H9 (cell line): ENCODE measurements around the gene TMEM63A. TPM values are rescaled to one million over a fixed set of nuclear protein-coding genes. Genes with fewer than 3 reads are reported as not detected.

ENCODE experiments used
- DNase-seq: peaks from one replicate; pipeline ENCODE4 v3.0.0-alpha.2; 2017
- H2AFZ ChIP-seq: one replicate; pipeline ENCODE4 v1.6.1; 2013; ENCODE audit warnings: mild to moderate bottlenecking, low read length, control low read depth, moderate library complexity
- H2AK5ac ChIP-seq: 2 replicates; pipeline ENCODE4 v1.6.1; 2013; ENCODE audit warnings: low read length, control low read depth, mixed read lengths; ENCODE audit not compliant: insufficient read length
- H2BK120ac ChIP-seq: one replicate; pipeline ENCODE4 v1.6.1; 2013; ENCODE audit warnings: low read depth, mild to moderate bottlenecking, low read length, control low read depth, inconsistent platforms; ENCODE audit not compliant: poor library complexity, severe bottlenecking
- H2BK12ac ChIP-seq: 2 replicates; pipeline ENCODE4 v1.6.1; 2013; ENCODE audit warnings: low read length, control low read depth, mixed read lengths, low read depth; ENCODE audit not compliant: insufficient read length
- H2BK15ac ChIP-seq: 2 replicates; pipeline ENCODE4 v1.6.1; 2013; ENCODE audit warnings: low read depth, low read length, control low read depth
- H2BK20ac ChIP-seq: one replicate; pipeline ENCODE4 v1.6.1; 2013; ENCODE audit warnings: low read depth, mild to moderate bottlenecking, low read length, control low read depth, inconsistent platforms; ENCODE audit not compliant: poor library complexity, severe bottlenecking
- H2BK5ac ChIP-seq: 2 replicates; pipeline ENCODE4 v1.6.1; 2013; ENCODE audit warnings: low read length, control low read depth, mixed read lengths; ENCODE audit not compliant: insufficient read length
- H3K14ac ChIP-seq: 2 replicates; pipeline ENCODE4 v1.6.1; 2013; ENCODE audit warnings: low read length, control low read depth; ENCODE audit not compliant: insufficient read depth
- H3K18ac ChIP-seq: 2 replicates; pipeline ENCODE4 v1.6.1; 2013; ENCODE audit warnings: low read depth, mild to moderate bottlenecking, mixed read lengths, low read length, control low read depth; ENCODE audit not compliant: insufficient read length
- H3K23ac ChIP-seq: 2 replicates; pipeline ENCODE4 v1.6.1; 2013; ENCODE audit warnings: low read length, control low read depth, mixed read lengths, low read depth; ENCODE audit not compliant: insufficient read length
- H3K23me2 ChIP-seq: 2 replicates; pipeline ENCODE4 v1.6.1; 2013; ENCODE audit warnings: low read depth, mild to moderate bottlenecking, mixed read lengths, low read length, control low read depth; ENCODE audit not compliant: insufficient read length, poor library complexity, severe bottlenecking
- H3K27ac ChIP-seq: 2 replicates; pipeline ENCODE4 v1.5.1; 2013; ENCODE audit warnings: low read length, control low read depth, mixed read lengths, low read depth; ENCODE audit not compliant: insufficient read length
- H3K27me3 ChIP-seq: 2 replicates; pipeline ENCODE4 v1.6.1; 2013; ENCODE audit warnings: low read length, control low read depth, inconsistent platforms; ENCODE audit not compliant: insufficient read depth
- H3K4ac ChIP-seq: 2 replicates; pipeline ENCODE4 v1.6.1; 2013; ENCODE audit warnings: low read depth, mild to moderate bottlenecking, control low read depth, inconsistent platforms, low read length, moderate library complexity
- H3K4me1 ChIP-seq: 2 replicates; pipeline ENCODE4 v1.6.1; 2013; ENCODE audit warnings: low read length, control low read depth, inconsistent platforms; ENCODE audit not compliant: insufficient read depth
- H3K4me2 ChIP-seq: 2 replicates; pipeline ENCODE4 v1.6.1; 2013; ENCODE audit warnings: low read length, control low read depth, mixed read lengths; ENCODE audit not compliant: insufficient read length, insufficient read depth
- H3K56ac ChIP-seq: 2 replicates; pipeline ENCODE4 v1.6.1; 2013; ENCODE audit warnings: low read depth, mild to moderate bottlenecking, mixed read lengths, low read length, control low read depth; ENCODE audit not compliant: insufficient read length
- H3K79me1 ChIP-seq: 2 replicates; pipeline ENCODE4 v1.6.1; 2013; ENCODE audit warnings: low read depth, mild to moderate bottlenecking, moderate library complexity, low read length, control low read depth, inconsistent platforms; ENCODE audit not compliant: insufficient read depth, poor library complexity, severe bottlenecking
- H3K79me2 ChIP-seq: 2 replicates; pipeline ENCODE4 v1.6.1; 2013; ENCODE audit warnings: low read length, control low read depth, inconsistent platforms; ENCODE audit not compliant: insufficient read depth
- H3K9ac ChIP-seq: 2 replicates; pipeline ENCODE4 v1.6.1; 2013; ENCODE audit warnings: low read length, control low read depth, mixed read lengths; ENCODE audit not compliant: insufficient read length; ENCODE audit errors: extremely low read depth
- H3K9me3 ChIP-seq: one replicate; pipeline ENCODE4 v1.6.1; 2013; ENCODE audit warnings: low read depth, low read length, inconsistent platforms; ENCODE audit not compliant: control insufficient read depth
- H3T11ph ChIP-seq: one replicate; pipeline ENCODE4 v1.6.1; 2013; ENCODE audit warnings: mild to moderate bottlenecking, low read length, control low read depth, inconsistent platforms
- H4K20me1 ChIP-seq: one replicate; pipeline ENCODE4 v1.6.1; 2013; ENCODE audit not compliant: control insufficient read depth, insufficient read length, insufficient read depth
- H4K5ac ChIP-seq: 2 replicates; pipeline ENCODE4 v1.6.1; 2013; ENCODE audit warnings: low read depth, mild to moderate bottlenecking, mixed read lengths, low read length, control low read depth; ENCODE audit not compliant: insufficient read length
- H4K8ac ChIP-seq: replicated peaks from 2 replicates; pipeline ENCODE4 v1.6.1; 2013; ENCODE audit warnings: low read length, control low read depth, mixed read lengths, low read depth; ENCODE audit not compliant: insufficient read length
- H4K91ac ChIP-seq: 2 replicates; pipeline ENCODE4 v1.6.1; 2013; ENCODE audit warnings: low read depth, mild to moderate bottlenecking, moderate library complexity, mixed read lengths, low read length, control low read depth; ENCODE audit not compliant: insufficient read length
- H3K27ac Mint-ChIP-seq, 3 experiments: 2 replicates in 2 of 3; 3 replicates in 1 of 3; pipeline ENCODE4 v1.8.0; 2020 to 2021; ENCODE audit warnings: mixed read lengths in 3 of 3, mild to moderate bottlenecking in 1 of 3, moderate library complexity in 1 of 3
- H3K27me3 Mint-ChIP-seq: 2 replicates; pipeline ENCODE4 v1.8.0; 2021; ENCODE audit warnings: low read depth, mild to moderate bottlenecking, moderate library complexity, mixed read lengths
- H3K36me3 Mint-ChIP-seq, 3 experiments: 2 replicates in 2 of 3; 3 replicates in 1 of 3; pipeline ENCODE4 v1.8.0; 2020 to 2021; ENCODE audit warnings: low read depth in 3 of 3, mixed read lengths in 3 of 3; ENCODE audit not compliant: insufficient read depth in 1 of 3
- H3K4me1 Mint-ChIP-seq, 2 experiments: 2 replicates each; pipeline ENCODE4 v1.8.0; 2020; ENCODE audit warnings: mixed read lengths in 2 of 2
- H3K4me3 Mint-ChIP-seq, 2 experiments: 2 replicates in 1 of 2; 3 replicates in 1 of 2; pipeline ENCODE4 v1.8.0; 2020 to 2021; ENCODE audit warnings: mild to moderate bottlenecking in 2 of 2, mixed read lengths in 2 of 2, moderate library complexity in 1 of 2
- H3K9me3 Mint-ChIP-seq, 2 experiments: 2 replicates in 1 of 2; 3 replicates in 1 of 2; pipeline ENCODE4 v1.8.0; 2020; ENCODE audit warnings: mild to moderate bottlenecking in 2 of 2, mixed read lengths in 2 of 2, moderate library complexity in 1 of 2
- CTCF ChIP-seq: fragments of 200-600 bp; sonication (generic); conservative IDR thresholded peaks from 3 replicates; pipeline ENCODE4 v1.8.0; 2021; ENCODE audit warnings: antibody characterized with exemption, mild to moderate bottlenecking
- WGBS: extraction: QIAGEN DNeasy Blood & Tissue Kit; methylation state at CpG from one replicate; pipeline ENCODE4 v1.1.7; 2013; ENCODE audit warnings: missing lambda C conversion rate, low lambda C conversion rate, mixed read lengths; ENCODE audit not compliant: insufficient read length; ENCODE audit errors: extremely low coverage; 5-methylcytosine and 5-hydroxymethylcytosine counted together
- total RNA-seq: library from RNA; stranded (reverse); gene quantifications from 2 replicates; pipeline ENCODE4 v1.2.1, GENCODE V29; 2021

Gene TMEM63A
- total RNA-seq, 1 experiment from 2014 or later = 75.7 TPM

GRCh38 chr1:225903623-225904022 is 21.4 kb upstream of the TMEM63A start:
- no peaks in the 10 kb centered on the region; a peak in 1 of 5 replicates for H3K9me3 Mint-ChIP-seq
- no peak overlapping the region for H4K8ac ChIP-seq

More at GRCh38 chr1:225903623-225904022, 21.4 kb upstream of the TMEM63A start:
- Histone ChIP-seq H2AK5ac (no peak overlapping the region), H3K79me2 (no peaks in the 10 kb centered on the region), H3K27me3 (no peaks in the 10 kb centered on the region), H3K23me2 (no peaks in the 10 kb centered on the region), H3T11ph (no peak overlapping the region), H4K20me1 (no peaks in the 10 kb centered on the region), H4K91ac (no peak overlapping the region), H2BK120ac (no peak overlapping the region), H4K5ac (no peak overlapping the region), H3K4me2 (no peak overlapping the region), H3K18ac (no peak overlapping the region), H3K56ac (no peak overlapping the region), H3K14ac (no peak overlapping the region), H3K4me1 (peaks cover 6% of the 10 kb centered on the region; the same call in 1 of the 2 replicates), H3K4ac (no peak overlapping the region), H2BK20ac (no peak overlapping the region), H3K79me1 (no peaks in the 10 kb centered on the region), H3K9me3 (no peaks in the 10 kb centered on the region), H3K23ac (no peak overlapping the region), H2BK15ac (no peak overlapping the region), H2AFZ (no peak overlapping the region), H2BK12ac (no peak overlapping the region), H2BK5ac (no peak overlapping the region), H3K27ac (no peak overlapping the region), H3K9ac (no peak overlapping the region)
- DNase-seq = no peak
- Mint-ChIP-seq H3K36me3 (no peaks in the 10 kb centered on the region), H3K27me3 (peaks cover 4% of the 10 kb centered on the region), H3K4me3 (no peak overlapping the region; a peak in 1 of 5 replicates), H3K27ac (no peak overlapping the region), H3K4me1 (peaks cover 18 to 23% of the 10 kb centered on the region in 2 experiments)
- no peak for TF ChIP-seq CTCF
- no CpG with 5 or more reads among the region's 4 CpGs for WGBS
